ENCODE data around the gene RNPS1. TPM values are rescaled to one million over a fixed set of nuclear protein-coding genes. Genes with fewer than 3 reads are reported as not detected.

Gene RNPS1
- total and polyA plus RNA-seq, 9 of the 15 experiments (the other 6 are each of a cell fraction or from before 2014, with no cell fraction given) = 44.9 to 338 (median 202) TPM

DNA sequence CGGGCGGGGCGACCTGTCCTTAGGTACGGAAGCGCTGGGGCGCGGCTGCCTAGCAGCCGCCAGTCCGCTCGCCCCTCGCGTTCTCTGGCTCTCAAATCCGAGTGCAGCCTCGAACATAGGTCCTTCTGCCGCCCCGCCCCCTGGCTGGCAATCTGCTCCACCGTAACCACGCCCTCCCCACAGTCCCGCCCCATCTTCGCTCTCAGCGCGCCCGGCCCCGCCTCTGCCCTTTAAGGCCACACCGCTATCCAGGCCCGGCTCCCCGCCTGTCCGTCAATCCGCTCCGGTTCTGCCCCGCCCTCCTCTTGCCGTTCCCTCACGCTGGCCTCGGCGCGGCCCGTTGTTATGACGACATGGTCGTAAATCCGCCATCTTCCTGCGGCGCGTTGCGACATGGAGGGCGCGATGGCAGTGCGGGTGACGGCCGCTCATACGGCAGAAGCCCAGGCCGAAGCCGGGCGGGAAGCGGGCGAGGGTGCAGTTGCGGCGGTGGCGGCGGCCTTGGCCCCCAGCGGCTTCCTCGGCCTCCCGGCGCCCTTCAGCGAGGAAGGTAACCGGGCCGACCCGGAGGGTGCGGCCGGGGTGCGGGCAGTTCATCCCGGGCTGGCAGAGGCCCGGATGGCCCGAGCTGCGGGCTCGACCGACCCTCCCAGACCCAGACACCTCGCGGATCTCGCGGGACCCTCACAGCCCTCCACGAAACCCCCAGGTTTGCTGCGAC is 44.5 kb downstream of the RNPS1 start, which contains the start of gene E4F1 (continued):
- TF ChIP-seq, protein P1, sequence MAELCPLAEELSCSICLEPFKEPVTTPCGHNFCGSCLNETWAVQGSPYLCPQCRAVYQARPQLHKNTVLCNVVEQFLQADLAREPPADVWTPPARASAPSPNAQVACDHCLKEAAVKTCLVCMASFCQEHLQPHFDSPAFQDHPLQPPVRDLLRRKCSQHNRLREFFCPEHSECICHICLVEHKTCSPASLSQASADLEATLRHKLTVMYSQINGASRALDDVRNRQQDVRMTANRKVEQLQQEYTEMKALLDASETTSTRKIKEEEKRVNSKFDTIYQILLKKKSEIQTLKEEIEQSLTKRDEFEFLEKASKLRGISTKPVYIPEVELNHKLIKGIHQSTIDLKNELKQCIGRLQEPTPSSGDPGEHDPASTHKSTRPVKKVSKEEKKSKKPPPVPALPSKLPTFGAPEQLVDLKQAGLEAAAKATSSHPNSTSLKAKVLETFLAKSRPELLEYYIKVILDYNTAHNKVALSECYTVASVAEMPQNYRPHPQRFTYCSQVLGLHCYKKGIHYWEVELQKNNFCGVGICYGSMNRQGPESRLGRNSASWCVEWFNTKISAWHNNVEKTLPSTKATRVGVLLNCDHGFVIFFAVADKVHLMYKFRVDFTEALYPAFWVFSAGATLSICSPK (IDR thresholded peaks at IDR 0.05; ENCODE audit: borderline replicate concordance) = no peak
- TF ChIP-seq CC2D1A (IDR thresholded peaks at IDR 0.05) = no peak
- TF ChIP-seq CHD1 (IDR thresholded peaks at IDR 0.05; ENCODE audit: low read length) = no peak
- TF ChIP-seq MEF2A (IDR thresholded peaks at IDR 0.05; ENCODE audit: control insufficient read depth, low read depth, low read length) = no peak
- no peak; the same call in 1 of the 2 replicates for TF ChIP-seq ETV5 (CRISPR knock-in tag; IDR thresholded peaks at IDR 0.05; ENCODE audit: low read depth)
- TF ChIP-seq, protein P2, sequence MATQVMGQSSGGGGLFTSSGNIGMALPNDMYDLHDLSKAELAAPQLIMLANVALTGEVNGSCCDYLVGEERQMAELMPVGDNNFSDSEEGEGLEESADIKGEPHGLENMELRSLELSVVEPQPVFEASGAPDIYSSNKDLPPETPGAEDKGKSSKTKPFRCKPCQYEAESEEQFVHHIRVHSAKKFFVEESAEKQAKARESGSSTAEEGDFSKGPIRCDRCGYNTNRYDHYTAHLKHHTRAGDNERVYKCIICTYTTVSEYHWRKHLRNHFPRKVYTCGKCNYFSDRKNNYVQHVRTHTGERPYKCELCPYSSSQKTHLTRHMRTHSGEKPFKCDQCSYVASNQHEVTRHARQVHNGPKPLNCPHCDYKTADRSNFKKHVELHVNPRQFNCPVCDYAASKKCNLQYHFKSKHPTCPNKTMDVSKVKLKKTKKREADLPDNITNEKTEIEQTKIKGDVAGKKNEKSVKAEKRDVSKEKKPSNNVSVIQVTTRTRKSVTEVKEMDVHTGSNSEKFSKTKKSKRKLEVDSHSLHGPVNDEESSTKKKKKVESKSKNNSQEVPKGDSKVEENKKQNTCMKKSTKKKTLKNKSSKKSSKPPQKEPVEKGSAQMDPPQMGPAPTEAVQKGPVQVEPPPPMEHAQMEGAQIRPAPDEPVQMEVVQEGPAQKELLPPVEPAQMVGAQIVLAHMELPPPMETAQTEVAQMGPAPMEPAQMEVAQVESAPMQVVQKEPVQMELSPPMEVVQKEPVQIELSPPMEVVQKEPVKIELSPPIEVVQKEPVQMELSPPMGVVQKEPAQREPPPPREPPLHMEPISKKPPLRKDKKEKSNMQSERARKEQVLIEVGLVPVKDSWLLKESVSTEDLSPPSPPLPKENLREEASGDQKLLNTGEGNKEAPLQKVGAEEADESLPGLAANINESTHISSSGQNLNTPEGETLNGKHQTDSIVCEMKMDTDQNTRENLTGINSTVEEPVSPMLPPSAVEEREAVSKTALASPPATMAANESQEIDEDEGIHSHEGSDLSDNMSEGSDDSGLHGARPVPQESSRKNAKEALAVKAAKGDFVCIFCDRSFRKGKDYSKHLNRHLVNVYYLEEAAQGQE (IDR thresholded peaks at IDR 0.05; ENCODE audit: borderline replicate concordance) = no peak
- TF ChIP-seq, protein P2 (CRISPR knock-in tag; IDR thresholded peaks at IDR 0.05; ENCODE audit: low read depth) = no peak
- TF ChIP-seq BMI1 (IDR thresholded peaks at IDR 0.05; ENCODE audit: low read length) = peak; percentile 99
- no peak for TF ChIP-seq ZFP1 (CRISPR knock-in tag; IDR thresholded peaks at IDR 0.05)
- TF ChIP-seq, protein P3, sequence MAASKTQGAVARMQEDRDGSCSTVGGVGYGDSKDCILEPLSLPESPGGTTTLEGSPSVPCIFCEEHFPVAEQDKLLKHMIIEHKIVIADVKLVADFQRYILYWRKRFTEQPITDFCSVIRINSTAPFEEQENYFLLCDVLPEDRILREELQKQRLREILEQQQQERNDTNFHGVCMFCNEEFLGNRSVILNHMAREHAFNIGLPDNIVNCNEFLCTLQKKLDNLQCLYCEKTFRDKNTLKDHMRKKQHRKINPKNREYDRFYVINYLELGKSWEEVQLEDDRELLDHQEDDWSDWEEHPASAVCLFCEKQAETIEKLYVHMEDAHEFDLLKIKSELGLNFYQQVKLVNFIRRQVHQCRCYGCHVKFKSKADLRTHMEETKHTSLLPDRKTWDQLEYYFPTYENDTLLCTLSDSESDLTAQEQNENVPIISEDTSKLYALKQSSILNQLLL (CRISPR knock-in tag; IDR thresholded peaks at IDR 0.05; ENCODE audit: borderline replicate concordance) = no peak
- TF ChIP-seq, protein P4, sequence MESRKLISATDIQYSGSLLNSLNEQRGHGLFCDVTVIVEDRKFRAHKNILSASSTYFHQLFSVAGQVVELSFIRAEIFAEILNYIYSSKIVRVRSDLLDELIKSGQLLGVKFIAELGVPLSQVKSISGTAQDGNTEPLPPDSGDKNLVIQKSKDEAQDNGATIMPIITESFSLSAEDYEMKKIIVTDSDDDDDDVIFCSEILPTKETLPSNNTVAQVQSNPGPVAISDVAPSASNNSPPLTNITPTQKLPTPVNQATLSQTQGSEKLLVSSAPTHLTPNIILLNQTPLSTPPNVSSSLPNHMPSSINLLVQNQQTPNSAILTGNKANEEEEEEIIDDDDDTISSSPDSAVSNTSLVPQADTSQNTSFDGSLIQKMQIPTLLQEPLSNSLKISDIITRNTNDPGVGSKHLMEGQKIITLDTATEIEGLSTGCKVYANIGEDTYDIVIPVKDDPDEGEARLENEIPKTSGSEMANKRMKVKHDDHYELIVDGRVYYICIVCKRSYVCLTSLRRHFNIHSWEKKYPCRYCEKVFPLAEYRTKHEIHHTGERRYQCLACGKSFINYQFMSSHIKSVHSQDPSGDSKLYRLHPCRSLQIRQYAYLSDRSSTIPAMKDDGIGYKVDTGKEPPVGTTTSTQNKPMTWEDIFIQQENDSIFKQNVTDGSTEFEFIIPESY (CRISPR knock-in tag; IDR thresholded peaks at IDR 0.05) = no peak
- TF ChIP-seq GABPB2 (CRISPR knock-in tag; conservative IDR thresholded peaks at IDR 0.05) = no peak
- no peak for TF ChIP-seq RAD21 (CRISPR knock-in tag; conservative IDR thresholded peaks at IDR 0.05 in 1 of 2, IDR thresholded peaks at IDR 0.05 in 1 of 2)
- no peak for TF ChIP-seq HEY1 (CRISPR knock-in tag; IDR thresholded peaks at IDR 0.05; ENCODE audit: borderline replicate concordance)
- no peak for TF ChIP-seq MCM7 (IDR thresholded peaks at IDR 0.05)

Measured in K562 (cell line).